H1 (cell line): ENCODE measurements around the gene TSHZ2. TPM values are rescaled to one million over a fixed set of nuclear protein-coding genes. Genes with fewer than 3 reads are reported as not detected.

Source experiments
- CTCF ChIA-PET: fragments of 300-600 bp; sonication (Branson Sonifier 250); formaldehyde crosslinking; loops from one replicate; lab custom pipeline; 2021; ENCODE audit not compliant: partially characterized antibody; lab: Charles Lee
- POLR2A ChIA-PET: fragments of 300-600 bp; sonication (Branson Sonifier 250); formaldehyde crosslinking; loops from one replicate; lab custom pipeline; 2021; ENCODE audit warnings: inconsistent platforms; ENCODE audit not compliant: partially characterized antibody; lab: Charles Lee
- DNase-seq, 2 experiments: peaks; one replicate each; pipeline versions ENCODE4 v3.0.0 to v3.0.0-alpha.2; 2010 to 2022; ENCODE audit warnings: low spot score in 2 of 2, low read depth in 1 of 2, mixed read lengths in 1 of 2
- FAIRE-seq: peaks from 2 replicates; lab custom pipeline; 2011; peaks lifted over from hg19 to GRCh38; lab: Jason Lieb, UNC
- H2AFZ ChIP-seq: 2 replicates; pipeline ENCODE4 v1.8.1; 2012; ENCODE audit warnings: low read length, inconsistent platforms
- H2AK5ac ChIP-seq: 2 replicates; pipeline ENCODE4 v1.6.1; 2013; ENCODE audit warnings: low read depth, low read length
- H2BK120ac ChIP-seq: replicated peaks from 2 replicates; pipeline ENCODE3; 2013; ENCODE audit warnings: low read depth, low read length, inconsistent platforms
- H2BK12ac ChIP-seq: 2 replicates; pipeline ENCODE4 v1.6.1; 2013; ENCODE audit warnings: low read depth, low read length
- H2BK15ac ChIP-seq: 2 replicates; pipeline ENCODE4 v1.6.1; 2013; ENCODE audit warnings: low read length
- H2BK20ac ChIP-seq: 2 replicates; pipeline ENCODE4 v1.6.1; 2013; ENCODE audit warnings: low read length
- H2BK5ac ChIP-seq: 2 replicates; pipeline ENCODE4 v1.6.1; 2013; ENCODE audit warnings: low read depth, low read length
- H3K14ac ChIP-seq: 2 replicates; pipeline ENCODE4 v1.6.1; 2013; ENCODE audit warnings: inconsistent platforms; ENCODE audit not compliant: insufficient read length
- H3K18ac ChIP-seq: 2 replicates; pipeline ENCODE4 v1.6.1; 2013; ENCODE audit warnings: low read length; ENCODE audit errors: extremely low read depth
- H3K23ac ChIP-seq: 2 replicates; pipeline ENCODE4 v1.6.1; 2013; ENCODE audit warnings: inconsistent platforms; ENCODE audit not compliant: insufficient read length
- H3K23me2 ChIP-seq: 2 replicates; pipeline ENCODE4 v1.6.1; 2013; ENCODE audit warnings: low read depth, low read length
- H3K27ac ChIP-seq: 2 replicates; pipeline ENCODE4 v1.6.1; 2011; ENCODE audit warnings: low read depth, low read length, inconsistent platforms
- H3K27me3 ChIP-seq, 4 experiments: replicated peaks in 1 of 4; 1 replicate in 1 of 4; 2 replicates in 3 of 4; pipeline versions ENCODE4 v1.6.1 to v1.8.1; 2011 to 2013; ENCODE audit warnings: low read length in 3 of 4, mild to moderate bottlenecking in 3 of 4, inconsistent platforms in 2 of 4, mixed read lengths in 2 of 4, moderate library complexity in 1 of 4; ENCODE audit not compliant: control insufficient read depth in 3 of 4, insufficient read depth in 3 of 4; ENCODE audit errors: extremely low read depth in 1 of 4
- H3K36me3 ChIP-seq, 4 experiments: 2 replicates each; pipeline versions ENCODE4 v1.6.1 to v1.8.1; 2011 to 2013; ENCODE audit warnings: mild to moderate bottlenecking in 4 of 4, low read length in 3 of 4, moderate library complexity in 2 of 4, control low read depth in 1 of 4, inconsistent platforms in 1 of 4; ENCODE audit not compliant: insufficient read depth in 4 of 4, control insufficient read depth in 2 of 4
- H3K4ac ChIP-seq: replicated peaks from 2 replicates; pipeline ENCODE3; 2013; ENCODE audit warnings: low read length, low read depth, mixed read lengths, inconsistent platforms; ENCODE audit not compliant: insufficient read length
- H3K4me1 ChIP-seq, 4 experiments: replicated peaks in 1 of 4; 1 replicate in 1 of 4; 2 replicates in 3 of 4; pipeline versions ENCODE4 v1.6.1 to v1.8.1; 2011 to 2013; ENCODE audit warnings: low read length in 3 of 4, inconsistent platforms in 2 of 4, mixed read lengths in 1 of 4; ENCODE audit not compliant: insufficient read depth in 4 of 4, control insufficient read depth in 3 of 4
- H3K4me2 ChIP-seq, 2 experiments: 2 replicates each; pipeline versions ENCODE4 v1.6.1 to v1.8.1; 2011 to 2013; ENCODE audit warnings: low read depth in 2 of 2, low read length in 2 of 2, control low read depth in 1 of 2, inconsistent platforms in 1 of 2, mild to moderate bottlenecking in 1 of 2; ENCODE audit not compliant: insufficient read depth in 1 of 2
- H3K4me3 ChIP-seq, 4 experiments: fragments of 200-600, 300-600 bp in 1 of 4; sonication (generic), shearing (Covaris generic), sonication (Bioruptor Twin) in 1 of 4; 2 replicates each; pipeline versions ENCODE4 v1.5.1 to v1.8.1; 2011 to 2016; ENCODE audit warnings: low read length in 4 of 4, low read depth in 3 of 4, control low read depth in 2 of 4, inconsistent platforms in 2 of 4, mild to moderate bottlenecking in 2 of 4, mixed read lengths in 1 of 4, moderate library complexity in 1 of 4; ENCODE audit not compliant: insufficient read depth in 2 of 4; ENCODE audit errors: extremely low read depth in 1 of 4
- H3K56ac ChIP-seq: replicated peaks from 2 replicates; pipeline ENCODE3; 2013; ENCODE audit warnings: low read depth, mild to moderate bottlenecking, mixed read lengths, low read length, inconsistent platforms; ENCODE audit not compliant: insufficient read length
- H3K79me1 ChIP-seq: 2 replicates; pipeline ENCODE4 v1.6.1; 2013; ENCODE audit warnings: low read depth, low read length, control low read depth
- H3K79me2 ChIP-seq, 2 experiments: 2 replicates each; pipeline versions ENCODE4 v1.6.1 to v1.8.1; 2012 to 2013; ENCODE audit warnings: low read length in 2 of 2, mild to moderate bottlenecking in 2 of 2, inconsistent platforms in 1 of 2; ENCODE audit not compliant: insufficient read depth in 2 of 2, control insufficient read depth in 1 of 2
- H3K9ac ChIP-seq, 4 experiments: replicated peaks in 1 of 4; 1 replicate in 1 of 4; 2 replicates in 3 of 4; pipeline versions ENCODE4 v1.6.1 to v1.8.1; 2011 to 2013; ENCODE audit warnings: low read depth in 3 of 4, low read length in 3 of 4, control low read depth in 2 of 4, mild to moderate bottlenecking in 2 of 4, moderate library complexity in 2 of 4, inconsistent platforms in 1 of 4; ENCODE audit errors: extremely low read depth in 1 of 4
- H3K9me3 ChIP-seq, 2 experiments: 2 replicates each; pipeline versions ENCODE4 v1.6.1 to v1.8.1; 2012 to 2013; ENCODE audit warnings: mild to moderate bottlenecking in 2 of 2, moderate library complexity in 2 of 2, control low read depth in 1 of 2, inconsistent platforms in 1 of 2, low read depth in 1 of 2, low read length in 1 of 2, mixed read lengths in 1 of 2; ENCODE audit not compliant: insufficient read depth in 2 of 2
- H4K20me1 ChIP-seq, 2 experiments: replicated peaks in 1 of 2; 2 replicates each; pipeline versions ENCODE3 to v1.8.1; 2011 to 2013; ENCODE audit warnings: inconsistent platforms in 2 of 2, low read length in 2 of 2, mild to moderate bottlenecking in 1 of 2; ENCODE audit not compliant: insufficient read depth in 2 of 2, control insufficient read depth in 1 of 2
- H4K5ac ChIP-seq: 2 replicates; pipeline ENCODE4 v1.6.1; 2013; ENCODE audit warnings: low read length, low read depth, mixed read lengths, inconsistent platforms; ENCODE audit not compliant: insufficient read length
- H4K8ac ChIP-seq: 2 replicates; pipeline ENCODE4 v1.8.0; 2013; ENCODE audit warnings: mild to moderate bottlenecking, moderate library complexity, low read length, inconsistent platforms; ENCODE audit not compliant: insufficient read depth; ENCODE audit errors: extremely low read depth
- H4K91ac ChIP-seq: replicated peaks from 2 replicates; pipeline ENCODE3; 2013; ENCODE audit warnings: low read length, mixed read lengths, inconsistent platforms; ENCODE audit not compliant: insufficient read length
- CBX5 ChIP-seq: fragments of 300-800, 300-1000 bp; sonication (generic); IDR thresholded peaks from 2 replicates; pipeline ENCODE4 v1.7.1; 2016; ENCODE audit warnings: antibody characterized with exemption, low read length, low read depth
- CHD1 ChIP-seq: IDR thresholded peaks from 2 replicates; pipeline ENCODE4 v1.6.1; 2012; ENCODE audit warnings: low read depth, low read length, improper control_type of control experiment
- WGBS, 2 experiments: shearing (Covaris generic) in 1 of 2; methylation state at CpG; one replicate each; pipeline versions ENCODE4 v1.1.6 to v1.1.7; 2013 to 2015; ENCODE audit warnings: low lambda C conversion rate in 2 of 2, mixed read lengths in 2 of 2, inconsistent platforms in 1 of 2, low coverage in 1 of 2, missing lambda C conversion rate in 1 of 2; ENCODE audit not compliant: insufficient replicate concordance in 2 of 2, insufficient coverage in 1 of 2, insufficient read length in 1 of 2; ENCODE audit errors: extremely low coverage in 1 of 2, missing lambda C conversion rate in 1 of 2; 5-methylcytosine and 5-hydroxymethylcytosine counted together
- polyA plus RNA-seq, 7 experiments: library from polyadenylated mRNA; depleted of rRNA in 3 of 7; stranded (reverse) in 5 of 7; unstranded in 2 of 7; fragments of >200 nt in 5 of 7; fragments of 200-250 nt in 2 of 7; gene quantifications; 1 replicate in 5 of 7; 2 replicates in 1 of 7; 4 replicates in 1 of 7; pipeline versions ENCODE4 v1.2.1 to v1.2.3, GENCODE V29; 2011 to 2013; ENCODE audit warnings: missing spikeins in 2 of 7, mixed read lengths in 2 of 7
- total RNA-seq: library from RNA; stranded (reverse); fragmentation: NEBNext Ultra II Directional; extraction: Animal tissue kit (Norgen Biotek cat#: 25700); gene quantifications from 2 replicates; pipeline ENCODE4 v1.2.1, GENCODE V29; 2021
- TF ChIP-seq, protein P1 (sequence below): IDR thresholded peaks from 2 replicates; pipeline ENCODE4 v1.6.1; 2011; ENCODE audit warnings: low read length, improper control_type of control experiment
- TF ChIP-seq, protein P2 (sequence below): IDR thresholded peaks from 2 replicates; pipeline ENCODE4 v1.6.1; 2011; ENCODE audit warnings: low read depth, mild to moderate bottlenecking, low read length; ENCODE audit not compliant: insufficient read depth

TSHZ2 gene
- total and polyA plus RNA-seq, 2 of the 8 experiments (the other 6 are each of a cell fraction or from before 2014, with no cell fraction given) = 0.14 to 0.30 TPM

DNA sequence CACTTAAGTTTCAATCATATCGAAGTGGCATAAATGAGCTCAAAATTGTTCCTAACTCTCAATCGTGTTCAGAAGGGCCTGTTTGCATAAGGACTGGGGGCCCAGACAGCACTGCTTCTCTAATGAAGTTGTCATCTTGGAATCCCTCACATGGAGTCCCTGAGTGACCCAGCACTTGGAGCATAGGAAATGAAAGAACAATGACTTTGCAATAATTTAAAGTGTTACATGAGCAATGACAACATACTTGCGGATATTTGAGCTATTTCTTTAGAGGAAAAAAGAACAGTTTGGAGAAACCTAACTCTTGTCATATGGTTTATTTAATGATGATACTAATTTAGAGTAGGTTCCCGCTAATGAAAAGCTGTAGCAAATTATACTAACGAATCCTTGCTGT lies 239.9 kb downstream of the TSHZ2 start:
- Histone ChIP-seq H3K14ac (no peak overlapping the region), H3K4ac (no peak overlapping the region), H3K18ac (no peak overlapping the region), H4K20me1 (no peaks in the 10 kb centered on the region), H2BK15ac (no peak overlapping the region), H3K79me1 (no peaks in the 10 kb centered on the region), H3K4me1 (peaks cover 0 to 14% (median 5%) of the 10 kb centered on the region in 4 experiments; a peak in 6 of 7 replicates), H2AK5ac (no peak overlapping the region), H3K23me2 (no peaks in the 10 kb centered on the region), H2BK5ac (no peak overlapping the region), H3K4me3 (no peak overlapping the region), H3K36me3 (no peaks in the 10 kb centered on the region), H2BK12ac (no peak overlapping the region), H3K9me3 (no peaks in the 10 kb centered on the region), H3K79me2 (no peaks in the 10 kb centered on the region), H3K27me3 (peaks cover 0 to 4% (median 0%) of the 10 kb centered on the region in 4 experiments; a peak in 3 of 7 replicates), H3K56ac (no peak overlapping the region), H3K9ac (no peak overlapping the region), H4K5ac (no peak overlapping the region), H3K4me2 (no peak overlapping the region), H3K23ac (no peak overlapping the region), H2BK120ac (no peak overlapping the region), H3K27ac (no peak overlapping the region), H4K8ac (no peak overlapping the region), H2AFZ (no peak overlapping the region), H2BK20ac (no peak overlapping the region), H4K91ac (no peak overlapping the region)
- DNase-seq (no peak), FAIRE-seq (no peak)
- CTCF ChIA-PET = interaction anchor here (0.9 to 1.5 kb wide), 4 partner anchors 9 to 202 kb away, joined by 3 read pairs; no protein-coding TSS in a partner anchor
- POLR2A ChIA-PET = no interaction called here
- 91% methylated on average over 5 of the region's 5 CpGs; no CpG with 5 or more reads in 1 of the 2 experiments for WGBS, 2 experiments
- no peak for TF ChIP-seq CBX5
- TF ChIP-seq, protein P1, sequence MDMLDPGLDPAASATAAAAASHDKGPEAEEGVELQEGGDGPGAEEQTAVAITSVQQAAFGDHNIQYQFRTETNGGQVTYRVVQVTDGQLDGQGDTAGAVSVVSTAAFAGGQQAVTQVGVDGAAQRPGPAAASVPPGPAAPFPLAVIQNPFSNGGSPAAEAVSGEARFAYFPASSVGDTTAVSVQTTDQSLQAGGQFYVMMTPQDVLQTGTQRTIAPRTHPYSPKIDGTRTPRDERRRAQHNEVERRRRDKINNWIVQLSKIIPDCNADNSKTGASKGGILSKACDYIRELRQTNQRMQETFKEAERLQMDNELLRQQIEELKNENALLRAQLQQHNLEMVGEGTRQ = no peak
- TF ChIP-seq CHD1 = no peak
- TF ChIP-seq, protein P2, sequence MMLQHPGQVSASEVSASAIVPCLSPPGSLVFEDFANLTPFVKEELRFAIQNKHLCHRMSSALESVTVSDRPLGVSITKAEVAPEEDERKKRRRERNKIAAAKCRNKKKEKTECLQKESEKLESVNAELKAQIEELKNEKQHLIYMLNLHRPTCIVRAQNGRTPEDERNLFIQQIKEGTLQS = no peak
